Measurements from ENCODE around the gene HLA-G. TPM values are rescaled to one million over a fixed set of nuclear protein-coding genes. Genes with fewer than 3 reads are reported as not detected.

The HLA-G gene
- total and polyA plus RNA-seq, 2 donors (not counting 3 experiments of a cell fraction or from before 2014, with no cell fraction given), result 0.24 TPM; not detected in 1

GRCh38 chr6:29864037-29864810, 36.6 kb downstream of the HLA-G start:
- ChIA-PET POLR2A (no interaction called here), CTCF (interaction anchor here (0.5 to 1.6 kb wide), 2 partner anchors 9 to 269 kb away, joined by 3 to 5 read pairs; no protein-coding TSS in a partner anchor)
- Histone ChIP-seq H3K4me2 (ENCODE audit: insufficient read depth, low read length) (no peak overlapping the region), H3K9me1 (replicated peaks; ENCODE audit: control insufficient read depth, extremely low read depth, insufficient read depth, low read length) (no peaks in the 10 kb centered on the region), H3K36me3 (ENCODE audit: control insufficient read depth in 2 of 2, extremely low read depth in 1 of 2, insufficient read depth in 2 of 2, low read length in 2 of 2) (no peaks in the 10 kb centered on the region), H3K4me1 (ENCODE audit: control insufficient read depth, extremely low read depth, insufficient read depth, low read length) (no peaks in the 10 kb centered on the region), H3K27ac (ENCODE audit: insufficient read depth, low read depth, low read length) (no peak overlapping the region), H3K27me3 (ENCODE audit: control insufficient read depth in 2 of 2, insufficient read depth in 2 of 2, low read length in 2 of 2) (peaks cover 18 to 35% of the 10 kb centered on the region in 2 experiments), H3K9ac (replicated peaks; ENCODE audit: extremely low read depth, insufficient read depth, low read length) (no peak overlapping the region), H3K79me2 (ENCODE audit: control insufficient read depth, insufficient read depth, low read length) (no peaks in the 10 kb centered on the region), H3K9me3 (replicated peaks; ENCODE audit: control insufficient read depth, insufficient read depth, low read length) (no peaks in the 10 kb centered on the region), H3K4me3 (replicated peaks in 1 of 3; ENCODE audit: insufficient read depth in 1 of 3, low read depth in 1 of 3, low read length in 3 of 3) (no peak overlapping the region), H4K20me1 (replicated peaks; ENCODE audit: control insufficient read depth, extremely low read depth, insufficient read depth, low read length) (no peaks in the 10 kb centered on the region), H2AFZ (ENCODE audit: low read depth, low read length) (no peak overlapping the region)
- no peak for TF ChIP-seq POLR2A (IDR thresholded peaks at IDR 0.05; ENCODE audit: low read depth, low read length)
- TF ChIP-seq GATA2 (IDR thresholded peaks at IDR 0.05; ENCODE audit: insufficient read depth, insufficient read length, low read depth, low read length), result no peak
- TF ChIP-seq MYC (IDR thresholded peaks at IDR 0.05; ENCODE audit: low read depth, low read length), result no peak
- TF ChIP-seq, protein P1, sequence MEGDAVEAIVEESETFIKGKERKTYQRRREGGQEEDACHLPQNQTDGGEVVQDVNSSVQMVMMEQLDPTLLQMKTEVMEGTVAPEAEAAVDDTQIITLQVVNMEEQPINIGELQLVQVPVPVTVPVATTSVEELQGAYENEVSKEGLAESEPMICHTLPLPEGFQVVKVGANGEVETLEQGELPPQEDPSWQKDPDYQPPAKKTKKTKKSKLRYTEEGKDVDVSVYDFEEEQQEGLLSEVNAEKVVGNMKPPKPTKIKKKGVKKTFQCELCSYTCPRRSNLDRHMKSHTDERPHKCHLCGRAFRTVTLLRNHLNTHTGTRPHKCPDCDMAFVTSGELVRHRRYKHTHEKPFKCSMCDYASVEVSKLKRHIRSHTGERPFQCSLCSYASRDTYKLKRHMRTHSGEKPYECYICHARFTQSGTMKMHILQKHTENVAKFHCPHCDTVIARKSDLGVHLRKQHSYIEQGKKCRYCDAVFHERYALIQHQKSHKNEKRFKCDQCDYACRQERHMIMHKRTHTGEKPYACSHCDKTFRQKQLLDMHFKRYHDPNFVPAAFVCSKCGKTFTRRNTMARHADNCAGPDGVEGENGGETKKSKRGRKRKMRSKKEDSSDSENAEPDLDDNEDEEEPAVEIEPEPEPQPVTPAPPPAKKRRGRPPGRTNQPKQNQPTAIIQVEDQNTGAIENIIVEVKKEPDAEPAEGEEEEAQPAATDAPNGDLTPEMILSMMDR (IDR thresholded peaks at IDR 0.05; ENCODE audit: extremely low read depth in 1 of 2, insufficient read depth in 1 of 2, low read depth in 1 of 2, low read length in 2 of 2), result no peak
- no peak for TF ChIP-seq MAX (IDR thresholded peaks at IDR 0.05; ENCODE audit: insufficient read depth, insufficient read length)
- TF ChIP-seq EZH2 (IDR thresholded peaks at IDR 0.05; ENCODE audit: borderline replicate concordance, low read depth, low read length, severe bottlenecking), result no peak
- intact Hi-C loops (cut with micrococcal nuclease) (no loop called here), dilution Hi-C loops (cut with MboI; ENCODE audit: extremely low pct_ligation_motif_present, low sequenced_read_pairs) (no loop called here)
- FAIRE-seq, result no peak
- DNase-seq (ENCODE audit: low read depth, low spot score), result no peak
- BruUV-seq (replicated peaks), result no TSS peak

Data from endothelial cell of umbilical vein (primary cell).